ENCODE data around the gene FANK1.

DNA sequence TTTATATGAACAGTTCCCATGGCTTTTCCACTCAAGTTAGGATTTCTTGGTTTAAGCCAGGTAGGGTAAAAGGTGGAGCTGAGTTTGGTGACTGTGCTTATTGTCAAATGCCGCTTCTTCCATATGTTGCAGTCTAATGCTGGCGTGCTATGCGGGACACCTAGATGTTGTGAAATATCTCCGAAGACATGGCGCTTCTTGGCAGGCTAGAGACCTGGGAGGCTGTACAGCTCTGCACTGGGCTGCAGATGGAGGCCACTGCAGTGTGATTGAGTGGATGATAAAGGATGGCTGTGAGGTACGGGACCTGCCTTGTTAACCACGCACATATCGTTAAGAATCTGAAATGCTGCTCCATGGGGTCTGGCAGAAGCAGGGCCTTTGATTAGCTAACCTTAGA lies 108.4 kb downstream of the FANK1 start:
- no peak for TF ChIP-seq LEF1 (IDR thresholded peaks at IDR 0.05; ENCODE audit: borderline replicate concordance)
- TF ChIP-seq TARDBP (IDR thresholded peaks at IDR 0.05) = no peak
- TF ChIP-seq SUZ12 (IDR thresholded peaks at IDR 0.05) = no peak
- TF ChIP-seq SP1 (IDR thresholded peaks at IDR 0.05) = no peak
- no peak for TF ChIP-seq ELF4 (IDR thresholded peaks at IDR 0.05)
- no peak for TF ChIP-seq NFRKB (IDR thresholded peaks at IDR 0.05)
- TF ChIP-seq FOXM1 (IDR thresholded peaks at IDR 0.05; ENCODE audit: borderline replicate concordance) = no peak
- no peak for TF ChIP-seq FOXK2 (IDR thresholded peaks at IDR 0.05)
- no peak for TF ChIP-seq BHLHE40 (IDR thresholded peaks at IDR 0.05; ENCODE audit: borderline replicate concordance)
- TF ChIP-seq, protein P1, sequence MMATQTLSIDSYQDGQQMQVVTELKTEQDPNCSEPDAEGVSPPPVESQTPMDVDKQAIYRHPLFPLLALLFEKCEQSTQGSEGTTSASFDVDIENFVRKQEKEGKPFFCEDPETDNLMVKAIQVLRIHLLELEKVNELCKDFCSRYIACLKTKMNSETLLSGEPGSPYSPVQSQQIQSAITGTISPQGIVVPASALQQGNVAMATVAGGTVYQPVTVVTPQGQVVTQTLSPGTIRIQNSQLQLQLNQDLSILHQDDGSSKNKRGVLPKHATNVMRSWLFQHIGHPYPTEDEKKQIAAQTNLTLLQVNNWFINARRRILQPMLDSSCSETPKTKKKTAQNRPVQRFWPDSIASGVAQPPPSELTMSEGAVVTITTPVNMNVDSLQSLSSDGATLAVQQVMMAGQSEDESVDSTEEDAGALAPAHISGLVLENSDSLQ (IDR thresholded peaks at IDR 0.05) = no peak
- TF ChIP-seq ZNF384 (IDR thresholded peaks at IDR 0.05) = no peak
- no peak for TF ChIP-seq L3MBTL2 (conservative IDR thresholded peaks at IDR 0.05)
- no peak for TF ChIP-seq FOXA1 (IDR thresholded peaks at IDR 0.05)
- no peak for TF ChIP-seq ARNT (IDR thresholded peaks at IDR 0.05)
